Measurements from ENCODE around the gene FRMD4A.
A peak's percentile ranks its signal among the peaks of the same experiment; 100 is the strongest.
"Not testable (repeated sequence)": the region's sequence is repeated elsewhere in the genome, so short reads cannot be mapped to it uniquely, and the experiment has no call there.

The FRMD4A gene

GRCh38 chr10:13733071-13733470, 597.7 kb downstream of the FRMD4A start:
- no peak for DNase-seq

GRCh38 chr10:13732465-13732881, 598.3 kb downstream of the FRMD4A start:
- DNase-seq = peak in 1 of 2 experiments; percentile 5

GRCh38 chr10:13731799-13732198, 598.9 kb downstream of the FRMD4A start:
- DNase-seq = no peak

GRCh38 chr10:13730956-13731355, 599.8 kb downstream of the FRMD4A start:
- no peak for DNase-seq

GRCh38 chr10:13730306-13730652, 600.4 kb downstream of the FRMD4A start:
- DNase-seq = no peak

- no peak for DNase-seq
These were observed 601.0 kb downstream of the FRMD4A start for GRCh38 chr10:13729586-13730305.

- no peak for DNase-seq
These were observed 601.7 kb downstream of the FRMD4A start for GRCh38 chr10:13728898-13729535.

GRCh38 chr10:13725594-13725993, 605.1 kb downstream of the FRMD4A start:
- DNase-seq = no peak

- no peak for DNase-seq
These were observed 606.2 kb downstream of the FRMD4A start for GRCh38 chr10:13724484-13724883.

GRCh38 chr10:13722747-13723653, 607.7 kb downstream of the FRMD4A start:
- no peak for DNase-seq

- DNase-seq = no peak
These were observed 609.2 kb downstream of the FRMD4A start for GRCh38 chr10:13721486-13721885.

- no peak for DNase-seq
These were observed 610.0 kb downstream of the FRMD4A start for GRCh38 chr10:13720699-13721098.

GRCh38 chr10:13719425-13719824, 611.3 kb downstream of the FRMD4A start:
- DNase-seq = no peak

GRCh38 chr10:13718820-13719219, 611.9 kb downstream of the FRMD4A start:
- no peak for DNase-seq

GRCh38 chr10:13717936-13718772, 612.6 kb downstream of the FRMD4A start:
- DNase-seq = peak in 1 of 2 experiments; percentile 26

GRCh38 chr10:13717571-13717935, 613.2 kb downstream of the FRMD4A start:
- DNase-seq = no peak

GRCh38 chr10:13716081-13717071, 614.3 kb downstream of the FRMD4A start:
- no peak for DNase-seq

GRCh38 chr10:13715596-13715995, 615.1 kb downstream of the FRMD4A start:
- DNase-seq = not testable (repeated sequence)

- DNase-seq = no peak
These were observed 615.6 kb downstream of the FRMD4A start for GRCh38 chr10:13715100-13715499.

GRCh38 chr10:13712837-13713581, 617.7 kb downstream of the FRMD4A start:
- peak in 1 of 2 experiments; percentile 7 for DNase-seq

GRCh38 chr10:13712476-13712836, 618.3 kb downstream of the FRMD4A start:
- DNase-seq = no peak

All from NCI-H2081 (cell line).